Measurements from ENCODE around the gene THEMIS2.
"Not testable (repeated sequence)": the region's sequence is repeated elsewhere in the genome, so short reads cannot be mapped to it uniquely, and the experiment has no call there.

THEMIS2 gene

GRCh38 chr1:27872059-27872801 is at the start of gene THEMIS2:
Gene THEMIS2, plus strand, starts transcription at chr1:27872544. Its CDS starts 28 bp downstream, at chr1:27872572.
- H3K4me3 ChIP-seq (ENCODE audit: low read depth, low read length) = peak within 1 kb of the TSS; percentile 68
- ChIA-PET CTCF (no interaction called here), POLR2A (no interaction called here)
- no peak for TF ChIP-seq CTCF (IDR thresholded peaks at IDR 0.05; ENCODE audit: insufficient read depth, low read length, missing control alignments)
- DNase-seq (ENCODE audit: low read depth, low spot score) = no peak

DNA sequence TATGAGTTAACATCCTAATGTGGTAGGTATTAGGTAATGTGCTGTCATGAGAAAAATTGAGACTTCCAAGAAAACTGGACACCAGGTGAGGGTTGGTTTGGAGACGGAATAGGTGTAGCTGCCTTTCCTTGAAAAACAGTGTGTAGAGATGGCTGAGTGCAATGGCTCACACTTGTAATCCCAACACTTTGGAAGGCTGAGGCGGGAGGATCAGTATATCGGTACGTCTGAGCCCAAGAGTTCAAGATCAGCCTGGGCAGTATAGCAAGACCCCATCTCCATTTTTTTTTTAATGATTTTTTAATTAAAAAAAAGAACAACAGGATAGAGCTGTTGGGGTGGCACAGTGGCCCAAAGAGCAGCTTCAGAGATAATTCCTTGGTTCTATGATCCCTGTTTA is 48.6 kb upstream of the THEMIS2 start:
- no peak for TF ChIP-seq CTCF (IDR thresholded peaks at IDR 0.05; ENCODE audit: insufficient read depth, low read length, missing control alignments)
- ChIA-PET CTCF (no interaction called here), POLR2A (no interaction called here)
- H3K4me3 ChIP-seq (ENCODE audit: low read depth, low read length) = no peak overlapping the region
- no peak for DNase-seq (ENCODE audit: low read depth, low spot score)

- no peak for DNase-seq (ENCODE audit: low read depth, low spot score)
- CTCF ChIA-PET = no interaction called here
- POLR2A ChIA-PET = no interaction called here
- H3K4me3 ChIP-seq (ENCODE audit: low read depth, low read length) = no peak overlapping the region
- no peak for TF ChIP-seq CTCF (IDR thresholded peaks at IDR 0.05; ENCODE audit: insufficient read depth, low read length, missing control alignments)
These were observed 47.9 kb upstream of the THEMIS2 start for GRCh38 chr1:27824411-27824810.

- POLR2A ChIA-PET; DNase-seq (ENCODE audit: low read depth, low spot score); H3K4me3 ChIP-seq (ENCODE audit: low read depth, low read length): not testable (repeated sequence)
- CTCF ChIA-PET = interaction anchor here (1.2 to 1.6 kb wide), 3 partner anchors 11 to 27 kb away, joined by 3 to 5 read pairs (median 4); no protein-coding TSS in a partner anchor
These were observed 42.9 kb upstream of the THEMIS2 start for GRCh38 chr1:27829339-27829960.

- POLR2A ChIA-PET = interaction anchor here (0.7 to 1.5 kb wide), 7 partner anchors 11 to 677 kb away, joined by 3 to 9 read pairs (median 3); partner anchors contain the start of genes IFI6 and STX12
- DNase-seq (ENCODE audit: low read depth, low spot score) = peak; percentile 70
- TF ChIP-seq CTCF (IDR thresholded peaks at IDR 0.05; ENCODE audit: insufficient read depth, low read length, missing control alignments) = no peak
- CTCF ChIA-PET = interaction anchor here (0.9 to 1.6 kb wide), 6 partner anchors 10 to 162 kb away, joined by 3 to 6 read pairs (median 4); partner anchors contain the start of gene FAM76A
- peak within 1 kb of the TSS; percentile 97 for H3K4me3 ChIP-seq (ENCODE audit: low read depth, low read length)
These were observed 41.5 kb upstream of the THEMIS2 start, which contains the start of gene PPP1R8 for GRCh38 chr1:27830621-27831440. Gene PPP1R8, plus strand, starts transcription at chr1:27830782. Its CDS starts 54 bp downstream, at chr1:27830836.

- CTCF ChIA-PET = interaction anchor here (0.6 to 1.5 kb wide), 6 partner anchors 9 to 259 kb away, joined by 3 to 6 read pairs (median 4); partner anchors contain the start of gene FAM76A
- H3K4me3 ChIP-seq (ENCODE audit: low read depth, low read length) = peak overlapping the region; percentile 97
- no peak for DNase-seq (ENCODE audit: low read depth, low spot score)
- TF ChIP-seq CTCF (IDR thresholded peaks at IDR 0.05; ENCODE audit: insufficient read depth, low read length, missing control alignments) = no peak
- POLR2A ChIA-PET = interaction anchor here (0.7 to 1.5 kb wide), 2 partner anchors 160 to 677 kb away, joined by 3 to 5 read pairs; partner anchors contain the start of gene IFI6
These were observed 40.6 kb upstream of the THEMIS2 start for GRCh38 chr1:27831568-27832410.
